H1 (cell line): ENCODE data around the gene SNTG2. TPM values are rescaled to one million over a fixed set of nuclear protein-coding genes. Genes with fewer than 3 reads are reported as not detected.

Source experiments
- CTCF ChIA-PET: fragments of 300-600 bp; sonication (Branson Sonifier 250); formaldehyde crosslinking; loops from one replicate; lab custom pipeline; 2021; ENCODE audit not compliant: partially characterized antibody; lab: Charles Lee
- POLR2A ChIA-PET: fragments of 300-600 bp; sonication (Branson Sonifier 250); formaldehyde crosslinking; loops from one replicate; lab custom pipeline; 2021; ENCODE audit warnings: inconsistent platforms; ENCODE audit not compliant: partially characterized antibody; lab: Charles Lee
- DNase-seq, 2 experiments: peaks; one replicate each; pipeline versions ENCODE4 v3.0.0 to v3.0.0-alpha.2; 2010 to 2022; ENCODE audit warnings: low spot score in 2 of 2, low read depth in 1 of 2, mixed read lengths in 1 of 2
- FAIRE-seq: peaks from 2 replicates; lab custom pipeline; 2011; peaks lifted over from hg19 to GRCh38; lab: Jason Lieb, UNC
- H2AFZ ChIP-seq: 2 replicates; pipeline ENCODE4 v1.8.1; 2012; ENCODE audit warnings: low read length, inconsistent platforms
- H2AK5ac ChIP-seq: 2 replicates; pipeline ENCODE4 v1.6.1; 2013; ENCODE audit warnings: low read depth, low read length
- H2BK120ac ChIP-seq: replicated peaks from 2 replicates; pipeline ENCODE3; 2013; ENCODE audit warnings: low read depth, low read length, inconsistent platforms
- H2BK12ac ChIP-seq: 2 replicates; pipeline ENCODE4 v1.6.1; 2013; ENCODE audit warnings: low read depth, low read length
- H2BK15ac ChIP-seq: 2 replicates; pipeline ENCODE4 v1.6.1; 2013; ENCODE audit warnings: low read length
- H2BK20ac ChIP-seq: 2 replicates; pipeline ENCODE4 v1.6.1; 2013; ENCODE audit warnings: low read length
- H2BK5ac ChIP-seq: 2 replicates; pipeline ENCODE4 v1.6.1; 2013; ENCODE audit warnings: low read depth, low read length
- H3K14ac ChIP-seq: 2 replicates; pipeline ENCODE4 v1.6.1; 2013; ENCODE audit warnings: inconsistent platforms; ENCODE audit not compliant: insufficient read length
- H3K18ac ChIP-seq: 2 replicates; pipeline ENCODE4 v1.6.1; 2013; ENCODE audit warnings: low read length; ENCODE audit errors: extremely low read depth
- H3K23ac ChIP-seq: 2 replicates; pipeline ENCODE4 v1.6.1; 2013; ENCODE audit warnings: inconsistent platforms; ENCODE audit not compliant: insufficient read length
- H3K23me2 ChIP-seq: 2 replicates; pipeline ENCODE4 v1.6.1; 2013; ENCODE audit warnings: low read depth, low read length
- H3K27ac ChIP-seq: 2 replicates; pipeline ENCODE4 v1.6.1; 2011; ENCODE audit warnings: low read depth, low read length, inconsistent platforms
- H3K27me3 ChIP-seq, 4 experiments: replicated peaks in 1 of 4; 1 replicate in 1 of 4; 2 replicates in 3 of 4; pipeline versions ENCODE4 v1.6.1 to v1.8.1; 2011 to 2013; ENCODE audit warnings: low read length in 3 of 4, mild to moderate bottlenecking in 3 of 4, inconsistent platforms in 2 of 4, mixed read lengths in 2 of 4, moderate library complexity in 1 of 4; ENCODE audit not compliant: control insufficient read depth in 3 of 4, insufficient read depth in 3 of 4; ENCODE audit errors: extremely low read depth in 1 of 4
- H3K36me3 ChIP-seq, 4 experiments: 2 replicates each; pipeline versions ENCODE4 v1.6.1 to v1.8.1; 2011 to 2013; ENCODE audit warnings: mild to moderate bottlenecking in 4 of 4, low read length in 3 of 4, moderate library complexity in 2 of 4, control low read depth in 1 of 4, inconsistent platforms in 1 of 4; ENCODE audit not compliant: insufficient read depth in 4 of 4, control insufficient read depth in 2 of 4
- H3K4ac ChIP-seq: replicated peaks from 2 replicates; pipeline ENCODE3; 2013; ENCODE audit warnings: low read length, low read depth, mixed read lengths, inconsistent platforms; ENCODE audit not compliant: insufficient read length
- H3K4me1 ChIP-seq, 4 experiments: replicated peaks in 1 of 4; 1 replicate in 1 of 4; 2 replicates in 3 of 4; pipeline versions ENCODE4 v1.6.1 to v1.8.1; 2011 to 2013; ENCODE audit warnings: low read length in 3 of 4, inconsistent platforms in 2 of 4, mixed read lengths in 1 of 4; ENCODE audit not compliant: insufficient read depth in 4 of 4, control insufficient read depth in 3 of 4
- H3K4me2 ChIP-seq, 2 experiments: 2 replicates each; pipeline versions ENCODE4 v1.6.1 to v1.8.1; 2011 to 2013; ENCODE audit warnings: low read depth in 2 of 2, low read length in 2 of 2, control low read depth in 1 of 2, inconsistent platforms in 1 of 2, mild to moderate bottlenecking in 1 of 2; ENCODE audit not compliant: insufficient read depth in 1 of 2
- H3K4me3 ChIP-seq, 4 experiments: fragments of 200-600, 300-600 bp in 1 of 4; sonication (generic), shearing (Covaris generic), sonication (Bioruptor Twin) in 1 of 4; 2 replicates each; pipeline versions ENCODE4 v1.5.1 to v1.8.1; 2011 to 2016; ENCODE audit warnings: low read length in 4 of 4, low read depth in 3 of 4, control low read depth in 2 of 4, inconsistent platforms in 2 of 4, mild to moderate bottlenecking in 2 of 4, mixed read lengths in 1 of 4, moderate library complexity in 1 of 4; ENCODE audit not compliant: insufficient read depth in 2 of 4; ENCODE audit errors: extremely low read depth in 1 of 4
- H3K56ac ChIP-seq: replicated peaks from 2 replicates; pipeline ENCODE3; 2013; ENCODE audit warnings: low read depth, mild to moderate bottlenecking, mixed read lengths, low read length, inconsistent platforms; ENCODE audit not compliant: insufficient read length
- H3K79me1 ChIP-seq: 2 replicates; pipeline ENCODE4 v1.6.1; 2013; ENCODE audit warnings: low read depth, low read length, control low read depth
- H3K79me2 ChIP-seq, 2 experiments: 2 replicates each; pipeline versions ENCODE4 v1.6.1 to v1.8.1; 2012 to 2013; ENCODE audit warnings: low read length in 2 of 2, mild to moderate bottlenecking in 2 of 2, inconsistent platforms in 1 of 2; ENCODE audit not compliant: insufficient read depth in 2 of 2, control insufficient read depth in 1 of 2
- H3K9ac ChIP-seq, 4 experiments: replicated peaks in 1 of 4; 1 replicate in 1 of 4; 2 replicates in 3 of 4; pipeline versions ENCODE4 v1.6.1 to v1.8.1; 2011 to 2013; ENCODE audit warnings: low read depth in 3 of 4, low read length in 3 of 4, control low read depth in 2 of 4, mild to moderate bottlenecking in 2 of 4, moderate library complexity in 2 of 4, inconsistent platforms in 1 of 4; ENCODE audit errors: extremely low read depth in 1 of 4
- H3K9me3 ChIP-seq, 2 experiments: 2 replicates each; pipeline versions ENCODE4 v1.6.1 to v1.8.1; 2012 to 2013; ENCODE audit warnings: mild to moderate bottlenecking in 2 of 2, moderate library complexity in 2 of 2, control low read depth in 1 of 2, inconsistent platforms in 1 of 2, low read depth in 1 of 2, low read length in 1 of 2, mixed read lengths in 1 of 2; ENCODE audit not compliant: insufficient read depth in 2 of 2
- H4K20me1 ChIP-seq, 2 experiments: replicated peaks in 1 of 2; 2 replicates each; pipeline versions ENCODE3 to v1.8.1; 2011 to 2013; ENCODE audit warnings: inconsistent platforms in 2 of 2, low read length in 2 of 2, mild to moderate bottlenecking in 1 of 2; ENCODE audit not compliant: insufficient read depth in 2 of 2, control insufficient read depth in 1 of 2
- H4K5ac ChIP-seq: 2 replicates; pipeline ENCODE4 v1.6.1; 2013; ENCODE audit warnings: low read length, low read depth, mixed read lengths, inconsistent platforms; ENCODE audit not compliant: insufficient read length
- H4K8ac ChIP-seq: 2 replicates; pipeline ENCODE4 v1.8.0; 2013; ENCODE audit warnings: mild to moderate bottlenecking, moderate library complexity, low read length, inconsistent platforms; ENCODE audit not compliant: insufficient read depth; ENCODE audit errors: extremely low read depth
- H4K91ac ChIP-seq: replicated peaks from 2 replicates; pipeline ENCODE3; 2013; ENCODE audit warnings: low read length, mixed read lengths, inconsistent platforms; ENCODE audit not compliant: insufficient read length
- BRCA1 ChIP-seq: IDR thresholded peaks from 2 replicates; pipeline ENCODE4 v1.6.1; 2012; ENCODE audit warnings: low read depth, low read length, improper control_type of control experiment
- CBX8 ChIP-seq: fragments of 300-800, 300-1000 bp; sonication (generic); IDR thresholded peaks from 2 replicates; pipeline ENCODE4 v1.7.1; 2016; ENCODE audit warnings: low read depth, low read length, borderline replicate concordance
- GTF2F1 ChIP-seq: IDR thresholded peaks from 2 replicates; pipeline ENCODE4 v1.6.1; 2012; ENCODE audit warnings: low read depth, low read length, improper control_type of control experiment, borderline replicate concordance
- PHF8 ChIP-seq: fragments of 200-600 bp; sonication (generic); conservative IDR thresholded peaks from 2 replicates; pipeline ENCODE4 v1.7.1; 2012; ENCODE audit warnings: low read depth, mild to moderate bottlenecking, inconsistent platforms, low read length, moderate library complexity
- RAD21 ChIP-seq, 2 experiments: IDR thresholded peaks in 1 of 2; conservative IDR thresholded peaks in 1 of 2; 2 replicates each; pipeline ENCODE4 v1.6.1; 2011; ENCODE audit warnings: low read depth in 2 of 2, low read length in 2 of 2, improper control_type of control experiment in 1 of 2, inconsistent platforms in 1 of 2, mild to moderate bottlenecking in 1 of 2, moderate library complexity in 1 of 2
- RFX5 ChIP-seq: IDR thresholded peaks from 2 replicates; pipeline ENCODE4 v1.6.1; 2011; ENCODE audit warnings: low read depth, low read length, improper control_type of control experiment, borderline replicate concordance
- TCF12 ChIP-seq: IDR thresholded peaks from 2 replicates; pipeline ENCODE4 v1.6.1; 2011; ENCODE audit warnings: low read depth, mild to moderate bottlenecking, low read length
- USF2 ChIP-seq: IDR thresholded peaks from 2 replicates; pipeline ENCODE4 v1.6.1; 2011; ENCODE audit warnings: low read length, improper control_type of control experiment
- ZNF274 ChIP-seq: IDR thresholded peaks from 2 replicates; pipeline ENCODE4 v1.7.0; 2012; ENCODE audit warnings: low read length, borderline replicate concordance; ENCODE audit errors: extremely low read depth
- WGBS, 2 experiments: shearing (Covaris generic) in 1 of 2; methylation state at CpG; one replicate each; pipeline versions ENCODE4 v1.1.6 to v1.1.7; 2013 to 2015; ENCODE audit warnings: low lambda C conversion rate in 2 of 2, mixed read lengths in 2 of 2, inconsistent platforms in 1 of 2, low coverage in 1 of 2, missing lambda C conversion rate in 1 of 2; ENCODE audit not compliant: insufficient replicate concordance in 2 of 2, insufficient coverage in 1 of 2, insufficient read length in 1 of 2; ENCODE audit errors: extremely low coverage in 1 of 2, missing lambda C conversion rate in 1 of 2; 5-methylcytosine and 5-hydroxymethylcytosine counted together
- polyA plus RNA-seq, 7 experiments: library from polyadenylated mRNA; depleted of rRNA in 3 of 7; stranded (reverse) in 5 of 7; unstranded in 2 of 7; fragments of >200 nt in 5 of 7; fragments of 200-250 nt in 2 of 7; gene quantifications; 1 replicate in 5 of 7; 2 replicates in 1 of 7; 4 replicates in 1 of 7; pipeline versions ENCODE4 v1.2.1 to v1.2.3, GENCODE V29; 2011 to 2013; ENCODE audit warnings: missing spikeins in 2 of 7, mixed read lengths in 2 of 7
- total RNA-seq: library from RNA; stranded (reverse); fragmentation: NEBNext Ultra II Directional; extraction: Animal tissue kit (Norgen Biotek cat#: 25700); gene quantifications from 2 replicates; pipeline ENCODE4 v1.2.1, GENCODE V29; 2021
- TF ChIP-seq, protein P1 (sequence below): IDR thresholded peaks from 2 replicates; pipeline ENCODE4 v1.6.1; 2012; ENCODE audit warnings: low read length, inconsistent platforms

Gene SNTG2
- total and polyA plus RNA-seq, 2 of the 8 experiments (the other 6 are each of a cell fraction or from before 2014, with no cell fraction given), result 6.6 to 18.1 TPM

DNA sequence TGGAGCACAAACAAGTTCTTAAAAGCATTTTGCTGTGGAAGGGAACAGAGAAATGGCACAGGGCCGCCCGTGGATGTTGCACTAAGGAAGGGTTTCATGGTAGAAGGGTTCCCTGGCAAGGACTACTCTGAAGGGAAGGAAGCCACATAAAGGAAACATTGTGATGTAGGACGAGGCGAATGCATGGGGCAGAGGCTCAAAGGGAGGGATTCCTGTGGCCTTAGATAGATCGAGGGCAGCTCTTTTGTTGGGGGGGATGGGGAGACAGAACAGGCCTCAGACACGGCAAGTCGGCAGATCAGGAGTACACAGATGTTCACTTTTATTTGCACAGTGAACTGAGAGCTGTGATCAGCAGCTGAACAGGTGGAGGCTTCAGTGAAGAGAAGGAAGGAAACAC, 205.4 kb downstream of the SNTG2 start:
- Histone ChIP-seq H3K56ac (no peak overlapping the region), H3K4me1 (peaks cover 0 to 11% (median 5%) of the 10 kb centered on the region in 4 experiments; a peak in 3 of 7 replicates), H3K27me3 (no peaks in the 10 kb centered on the region), H3K9ac (no peak overlapping the region), H3K23ac (no peak overlapping the region), H3K79me1 (no peaks in the 10 kb centered on the region; the same call in 1 of the 2 replicates), H3K36me3 (peaks cover 0 to 9% (median 2%) of the 10 kb centered on the region in 4 experiments; a peak in 4 of 8 replicates), H4K8ac (no peak overlapping the region), H3K4ac (no peak overlapping the region), H2AK5ac (no peak overlapping the region), H3K14ac (no peak overlapping the region), H3K9me3 (no peaks in the 10 kb centered on the region), H3K4me3 (no peak overlapping the region), H3K18ac (no peak overlapping the region), H4K5ac (no peak overlapping the region), H3K23me2 (peaks cover 10% of the 10 kb centered on the region; the same call in 1 of the 2 replicates), H3K4me2 (no peak overlapping the region), H2BK20ac (no peak overlapping the region), H3K27ac (no peak overlapping the region; the same call in 1 of the 2 replicates), H4K91ac (no peak overlapping the region), H2AFZ (no peak overlapping the region), H3K79me2 (peaks cover 0 to 3% of the 10 kb centered on the region in 2 experiments; a peak in 1 of 4 replicates), H4K20me1 (peaks cover 0 to 11% of the 10 kb centered on the region in 2 experiments), H2BK120ac (no peak overlapping the region), H2BK12ac (no peak overlapping the region), H2BK5ac (no peak overlapping the region), H2BK15ac (no peak overlapping the region)
- FAIRE-seq (no peak), DNase-seq (no peak)
- ChIA-PET CTCF (interaction anchor here (1.3 kb wide), 1 partner anchor 16 kb away, joined by 5 read pairs; no protein-coding TSS in a partner anchor), POLR2A (no interaction called here)
- 88% methylated on average over 7 of the region's 7 CpGs; no CpG with 5 or more reads in 1 of the 2 experiments for WGBS, 2 experiments
- TF ChIP-seq ZNF274 (no peak), RFX5 (no peak), PHF8 (no peak), USF2 (no peak), GTF2F1 (no peak), CBX8 (no peak), BRCA1 (no peak), TCF12 (no peak), RAD21 (IDR thresholded peaks at IDR 0.05 in 1 of 2, conservative IDR thresholded peaks at IDR 0.05 in 1 of 2; ENCODE audit: low read depth in 2 of 2, low read length in 2 of 2) (no peak)
- TF ChIP-seq, protein P1, sequence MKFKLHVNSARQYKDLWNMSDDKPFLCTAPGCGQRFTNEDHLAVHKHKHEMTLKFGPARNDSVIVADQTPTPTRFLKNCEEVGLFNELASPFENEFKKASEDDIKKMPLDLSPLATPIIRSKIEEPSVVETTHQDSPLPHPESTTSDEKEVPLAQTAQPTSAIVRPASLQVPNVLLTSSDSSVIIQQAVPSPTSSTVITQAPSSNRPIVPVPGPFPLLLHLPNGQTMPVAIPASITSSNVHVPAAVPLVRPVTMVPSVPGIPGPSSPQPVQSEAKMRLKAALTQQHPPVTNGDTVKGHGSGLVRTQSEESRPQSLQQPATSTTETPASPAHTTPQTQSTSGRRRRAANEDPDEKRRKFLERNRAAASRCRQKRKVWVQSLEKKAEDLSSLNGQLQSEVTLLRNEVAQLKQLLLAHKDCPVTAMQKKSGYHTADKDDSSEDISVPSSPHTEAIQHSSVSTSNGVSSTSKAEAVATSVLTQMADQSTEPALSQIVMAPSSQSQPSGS, result no peak
